HL-60 (cell line): ENCODE data around the gene CNDP2.

Source experiments
- DNase-seq, 2 experiments: peaks; one replicate each; pipeline ENCODE4 v3.0.0-alpha.2; 2010 to 2020; ENCODE audit warnings: low read depth in 1 of 2, low spot score in 1 of 2
- H3K27ac ChIP-seq: fragments of 250-450 bp; sonication (Bioruptor Pico); replicated peaks from 2 replicates; pipeline ENCODE4 v1.5.1; 2020; ENCODE audit warnings: mild to moderate bottlenecking, moderate library complexity
- H3K27me3 ChIP-seq: fragments of 250-450 bp; sonication (Bioruptor Pico); 2 replicates; pipeline ENCODE4 v1.5.1; 2021; ENCODE audit warnings: mild to moderate bottlenecking, moderate library complexity; ENCODE audit not compliant: insufficient read depth, poor library complexity, severe bottlenecking
- H3K4me3 ChIP-seq: replicated peaks from 2 replicates; pipeline ENCODE4 v1.5.1; 2011; ENCODE audit warnings: mild to moderate bottlenecking, control low read depth, low read length; ENCODE audit not compliant: insufficient read depth
- CTCF ChIP-seq: IDR thresholded peaks from one replicate; pipeline ENCODE4 v1.5.1; 2011; ENCODE audit warnings: low read length, control low read depth, inconsistent platforms; ENCODE audit not compliant: insufficient read depth
- GABPA ChIP-seq: IDR thresholded peaks from 2 replicates; pipeline ENCODE4 v1.6.1; 2012; ENCODE audit warnings: low read depth
- POLR2AphosphoS5 ChIP-seq: IDR thresholded peaks from 2 replicates; pipeline ENCODE4 v1.6.1; 2012; ENCODE audit warnings: low read depth
- REST ChIP-seq: IDR thresholded peaks from 2 replicates; pipeline ENCODE4 v1.6.1; 2012; ENCODE audit warnings: low read depth; ENCODE audit not compliant: insufficient replicate concordance
- SPI1 ChIP-seq: IDR thresholded peaks from 2 replicates; pipeline ENCODE4 v1.6.1; 2012; ENCODE audit warnings: low read depth, mild to moderate bottlenecking, borderline replicate concordance

CNDP2 gene

GRCh38 chr18:74456349-74457042 is 39.7 kb upstream of the CNDP2 start:
- Histone ChIP-seq H3K27me3 (peaks cover 75% of the 10 kb centered on the region), H3K4me3 (no peak overlapping the region), H3K27ac (no peak overlapping the region)
- no peak for TF ChIP-seq POLR2AphosphoS5
- no peak for TF ChIP-seq CTCF
- TF ChIP-seq REST: no peak
- no peak for TF ChIP-seq SPI1
- no peak for TF ChIP-seq GABPA
- DNase-seq: no peak

- peaks cover 68% of the 10 kb centered on the region for H3K27me3 ChIP-seq
- no peak within 1 kb of the TSS for H3K27ac ChIP-seq
- TF ChIP-seq SPI1 (no peak), CTCF (no peak)
- DNase-seq: no peak
- H3K4me3 ChIP-seq: no peak within 1 kb of the TSS
Measured at GRCh38 chr18:74457043-74457724, 39.0 kb upstream of the CNDP2 start, which contains the start of gene DIPK1C. Gene DIPK1C (minus strand): TSS chr18:74457308. CDS start chr18:74457259, 49 bp downstream.

GRCh38 chr18:74457725-74458421 is 38.3 kb upstream of the CNDP2 start:
- H3K27ac ChIP-seq: no peak overlapping the region
- H3K4me3 ChIP-seq: no peak overlapping the region
- no peak for TF ChIP-seq GABPA
- peaks cover 63% of the 10 kb centered on the region for H3K27me3 ChIP-seq
- DNase-seq: no peak

GRCh38 chr18:74459889-74460288 is 36.3 kb upstream of the CNDP2 start:
- Histone ChIP-seq H3K27me3 (peaks cover 53% of the 10 kb centered on the region), H3K4me3 (no peak overlapping the region), H3K27ac (no peak overlapping the region)
- TF ChIP-seq CTCF (no peak), SPI1 (no peak), GABPA (no peak), REST (no peak), POLR2AphosphoS5 (no peak)
- no peak for DNase-seq
